Keratinocyte (primary cell): ENCODE results near the gene CNOT6. TPM values are rescaled to one million over a fixed set of nuclear protein-coding genes. Genes with fewer than 3 reads are reported as not detected.

Experiments used
- DNase-seq: peaks from one replicate; pipeline ENCODE4 v3.0.0-alpha.2; 2011; ENCODE audit warnings: low read depth, missing footprints, low spot score
- FAIRE-seq: peaks from 2 replicates; lab custom pipeline; 2011; peaks lifted over from hg19 to GRCh38; lab: Jason Lieb, UNC
- H2AFZ ChIP-seq: 2 replicates; pipeline ENCODE4 v1.6.0; 2012; ENCODE audit warnings: low read length, control low read depth, inconsistent platforms; ENCODE audit not compliant: control insufficient read depth
- H3K27ac ChIP-seq: 2 replicates; pipeline ENCODE4 v1.5.1; 2011; ENCODE audit warnings: low read length; ENCODE audit not compliant: control insufficient read depth, insufficient read depth
- H3K27me3 ChIP-seq: 3 replicates; pipeline ENCODE4 v1.6.0; 2011; ENCODE audit warnings: low read length; ENCODE audit not compliant: control insufficient read depth, insufficient read depth; ENCODE audit errors: extremely low read depth
- H3K36me3 ChIP-seq, 2 experiments: 2 replicates in 1 of 2; 3 replicates in 1 of 2; pipeline ENCODE4 v1.5.1; 2011; ENCODE audit warnings: low read length in 2 of 2, mild to moderate bottlenecking in 1 of 2; ENCODE audit not compliant: control insufficient read depth in 2 of 2, insufficient read depth in 2 of 2; ENCODE audit errors: extremely low read depth in 1 of 2
- H3K4me1 ChIP-seq: 3 replicates; pipeline ENCODE4 v1.5.1; 2011; ENCODE audit warnings: low read length; ENCODE audit not compliant: control insufficient read depth, insufficient read depth; ENCODE audit errors: extremely low read depth
- H3K4me2 ChIP-seq: 3 replicates; pipeline ENCODE4 v1.6.0; 2011; ENCODE audit warnings: low read depth, low read length; ENCODE audit not compliant: control insufficient read depth, insufficient read depth; ENCODE audit errors: extremely low read depth
- H3K4me3 ChIP-seq, 3 experiments: fragments of 200-600 bp in 1 of 3; sonication (generic) in 1 of 3; 2 replicates in 2 of 3; 3 replicates in 1 of 3; pipeline ENCODE4 v1.5.1; 2011 to 2016; ENCODE audit warnings: low read length in 3 of 3, mild to moderate bottlenecking in 3 of 3, control low read depth in 2 of 3, inconsistent platforms in 1 of 3, low read depth in 1 of 3, mixed read lengths in 1 of 3, mixed run types in 1 of 3, moderate library complexity in 1 of 3; ENCODE audit not compliant: control insufficient read depth in 2 of 3, insufficient read depth in 2 of 3; ENCODE audit errors: extremely low read depth in 1 of 3
- H3K79me2 ChIP-seq: 2 replicates; pipeline ENCODE4 v1.6.0; 2012; ENCODE audit warnings: low read length; ENCODE audit not compliant: control insufficient read depth, insufficient read depth
- H3K9ac ChIP-seq: 3 replicates; pipeline ENCODE4 v1.6.0; 2011; ENCODE audit warnings: low read length; ENCODE audit not compliant: control insufficient read depth, insufficient read depth; ENCODE audit errors: extremely low read depth
- H3K9me1 ChIP-seq: 3 replicates; pipeline ENCODE4 v1.6.0; 2011; ENCODE audit warnings: low read length; ENCODE audit not compliant: control insufficient read depth, insufficient read depth; ENCODE audit errors: extremely low read depth
- H3K9me3 ChIP-seq: 2 replicates; pipeline ENCODE4 v1.5.1; 2012; ENCODE audit warnings: low read depth, low read length; ENCODE audit not compliant: control insufficient read depth
- H4K20me1 ChIP-seq: 3 replicates; pipeline ENCODE4 v1.6.0; 2011; ENCODE audit warnings: low read length; ENCODE audit not compliant: control insufficient read depth, insufficient read depth; ENCODE audit errors: extremely low read depth
- EZH2 ChIP-seq: IDR thresholded peaks from one replicate; pipeline ENCODE4 v1.6.1; 2012; ENCODE audit warnings: inconsistent platforms, mild to moderate bottlenecking, low read length, moderate library complexity
- dilution Hi-C: fragments of 300-500 bp; cut with MboI; formaldehyde crosslinking; loops from one replicate; pipeline ENCODE4 v1.7.0; 2020; ENCODE audit warnings: low sequenced_read_pairs; ENCODE audit not compliant: extremely low pct_ligation_motif_present
- polyA plus RNA-seq, 5 experiments: library from polyadenylated mRNA; depleted of rRNA in 3 of 5; stranded (reverse) in 3 of 5; stranded (forward) in 1 of 5; unstranded in 1 of 5; fragments of >200 nt; gene quantifications; 1 replicate in 1 of 5; 2 replicates in 3 of 5; 3 replicates in 1 of 5; pipeline versions ENCODE4 v1.2.1 to v1.2.3, GENCODE V29; 2011 to 2012; ENCODE audit warnings: missing spikeins in 2 of 5, low read depth in 1 of 5, low replicate concordance in 1 of 5
- TF ChIP-seq, protein P1 (sequence below), 3 experiments: IDR thresholded peaks in 1 of 3; conservative IDR thresholded peaks in 1 of 3; optimal IDR thresholded peaks in 1 of 3; 2 replicates in 2 of 3; 3 replicates in 1 of 3; pipeline versions ENCODE3 to v1.5.1; 2011; ENCODE audit warnings: low read length in 3 of 3, mild to moderate bottlenecking in 3 of 3, moderate library complexity in 2 of 3, control low read depth in 1 of 3, inconsistent platforms in 1 of 3; ENCODE audit not compliant: insufficient read depth in 2 of 3; ENCODE audit errors: extremely low read depth in 1 of 3

CNOT6 gene
- polyA plus RNA-seq, 1 donor (not counting 4 experiments of a cell fraction or from before 2014, with no cell fraction given), result 29.7 TPM

DNA sequence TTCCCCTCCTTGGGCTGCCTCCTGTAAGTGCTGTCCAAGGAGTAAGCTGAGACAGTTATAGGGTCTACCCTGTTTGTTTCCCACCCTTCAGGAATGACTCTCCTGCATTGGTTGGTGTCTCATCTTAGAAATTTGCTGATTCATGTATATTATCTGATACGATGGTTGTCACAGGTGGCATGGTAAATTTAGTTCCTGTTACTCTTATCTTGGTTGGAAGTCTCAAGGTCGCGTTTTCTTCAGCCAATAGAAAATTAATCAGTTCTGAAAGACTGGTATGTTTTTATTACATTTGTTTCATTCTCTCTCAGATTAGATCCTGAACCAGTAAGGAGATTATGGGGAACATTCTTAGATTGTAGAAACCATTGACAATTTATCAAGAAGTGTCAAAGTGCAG is 54.4 kb downstream of the CNOT6 start:
- no peaks in the 10 kb centered on the region for H3K9me3 ChIP-seq
- no peak overlapping the region for H3K27ac ChIP-seq
- no peak overlapping the region for H2AFZ ChIP-seq
- H3K36me3 ChIP-seq, result peaks cover 4 to 13% of the 10 kb centered on the region in 2 experiments
- H3K9me1 ChIP-seq, result no peaks in the 10 kb centered on the region
- H3K27me3 ChIP-seq, result no peaks in the 10 kb centered on the region
- no peaks in the 10 kb centered on the region for H3K4me1 ChIP-seq
- no peak overlapping the region for H3K4me3 ChIP-seq
- H3K4me2 ChIP-seq, result no peak overlapping the region
- DNase-seq (no peak), FAIRE-seq (no peak)
- no peaks in the 10 kb centered on the region for H4K20me1 ChIP-seq
- dilution Hi-C loops, result no loop called here
- no peak for TF ChIP-seq EZH2
- TF ChIP-seq, protein P1, sequence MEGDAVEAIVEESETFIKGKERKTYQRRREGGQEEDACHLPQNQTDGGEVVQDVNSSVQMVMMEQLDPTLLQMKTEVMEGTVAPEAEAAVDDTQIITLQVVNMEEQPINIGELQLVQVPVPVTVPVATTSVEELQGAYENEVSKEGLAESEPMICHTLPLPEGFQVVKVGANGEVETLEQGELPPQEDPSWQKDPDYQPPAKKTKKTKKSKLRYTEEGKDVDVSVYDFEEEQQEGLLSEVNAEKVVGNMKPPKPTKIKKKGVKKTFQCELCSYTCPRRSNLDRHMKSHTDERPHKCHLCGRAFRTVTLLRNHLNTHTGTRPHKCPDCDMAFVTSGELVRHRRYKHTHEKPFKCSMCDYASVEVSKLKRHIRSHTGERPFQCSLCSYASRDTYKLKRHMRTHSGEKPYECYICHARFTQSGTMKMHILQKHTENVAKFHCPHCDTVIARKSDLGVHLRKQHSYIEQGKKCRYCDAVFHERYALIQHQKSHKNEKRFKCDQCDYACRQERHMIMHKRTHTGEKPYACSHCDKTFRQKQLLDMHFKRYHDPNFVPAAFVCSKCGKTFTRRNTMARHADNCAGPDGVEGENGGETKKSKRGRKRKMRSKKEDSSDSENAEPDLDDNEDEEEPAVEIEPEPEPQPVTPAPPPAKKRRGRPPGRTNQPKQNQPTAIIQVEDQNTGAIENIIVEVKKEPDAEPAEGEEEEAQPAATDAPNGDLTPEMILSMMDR (optimal IDR thresholded peaks at IDR 0.05 in 1 of 3, IDR thresholded peaks at IDR 0.05 in 1 of 3, conservative IDR thresholded peaks at IDR 0.05 in 1 of 3; ENCODE audit: extremely low read depth in 1 of 3, insufficient read depth in 2 of 3, low read length in 3 of 3), result no peak
- peaks cover 43% of the 10 kb centered on the region for H3K79me2 ChIP-seq
- no peak overlapping the region for H3K9ac ChIP-seq

- Histone ChIP-seq H4K20me1 (no peaks in the 10 kb centered on the region), H2AFZ (no peak overlapping the region), H3K9ac (no peak overlapping the region), H3K27me3 (no peaks in the 10 kb centered on the region), H3K4me3 (no peak overlapping the region), H3K4me2 (no peak overlapping the region), H3K27ac (no peak overlapping the region), H3K9me3 (no peaks in the 10 kb centered on the region), H3K4me1 (no peaks in the 10 kb centered on the region), H3K9me1 (no peaks in the 10 kb centered on the region), H3K36me3 (peaks cover 3 to 13% of the 10 kb centered on the region in 2 experiments), H3K79me2 (peaks cover 28% of the 10 kb centered on the region)
- TF ChIP-seq EZH2, result no peak
- TF ChIP-seq, protein P1 (optimal IDR thresholded peaks at IDR 0.05 in 1 of 3, IDR thresholded peaks at IDR 0.05 in 1 of 3, conservative IDR thresholded peaks at IDR 0.05 in 1 of 3; ENCODE audit: extremely low read depth in 1 of 3, insufficient read depth in 2 of 3, low read length in 3 of 3), result no peak
- FAIRE-seq, result no peak
- no peak for DNase-seq
- dilution Hi-C loops, result no loop called here
Observed at GRCh38 chr5:180553530-180553929, 59.4 kb downstream of the CNOT6 start.
